K562 (cell line): ENCODE results near the gene NUP210. TPM values are rescaled to one million over a fixed set of nuclear protein-coding genes. Genes with fewer than 3 reads are reported as not detected.

ENCODE experiments used
- ATAC-seq: fragments of 200-7000 bp; cut with Tn5 transposase; 3 replicates; pipeline ENCODE4 v1.9.1; 2020; ENCODE audit warnings: moderate library complexity
- BruUV-seq: library from RNA; stranded (reverse); fragments of 400-500 nt; replicated peaks from 2 replicates; lab custom pipeline; 2021; lab: Mats Ljungman, UMichigan
- CTCF ChIA-PET: fragments of 300-600 bp; formaldehyde crosslinking; extraction: SDS; loops from one replicate; lab custom pipeline; 2021; ENCODE audit warnings: low intra/inter-chr PET ratio; lab: Yijun Ruan, JAX
- POLR2A ChIA-PET: fragments of 300-600, 350-650 bp; sonication (Branson Sonifier 250); formaldehyde crosslinking; extraction: SDS; loops from one replicate; lab custom pipeline; 2021; ENCODE audit warnings: antibody characterized with exemption, inconsistent platforms; lab: Yijun Ruan, JAX
- DNase-seq, 4 experiments: peaks; one replicate each; pipeline versions ENCODE4 v3.0.0 to v3.0.0-alpha.2; 2011 to 2018; ENCODE audit warnings: low spot score in 3 of 4, mixed read lengths in 3 of 4; ENCODE audit errors: extremely low read depth in 1 of 4
- FAIRE-seq: peaks from 2 replicates; lab custom pipeline; 2011; peaks lifted over from hg19 to GRCh38; lab: Jason Lieb, UNC
- H2AFZ ChIP-seq: 2 replicates; pipeline ENCODE4 v1.6.0; 2011; ENCODE audit warnings: low read depth, low read length, control low read depth, inconsistent platforms
- H3K27ac ChIP-seq: fragments of 200-600 bp; 3 replicates; pipeline ENCODE4 v1.8.0; 2011; ENCODE audit warnings: low read depth, mild to moderate bottlenecking, control low read depth, inconsistent platforms, low read length, moderate library complexity, mixed read lengths; ENCODE audit errors: extremely low read depth
- H3K27me3 ChIP-seq, 2 experiments: fragments of 300-600 bp in 1 of 2; 2 replicates in 1 of 2; 3 replicates in 1 of 2; pipeline versions ENCODE4 v1.6.0 to v1.8.0; 2011; ENCODE audit warnings: inconsistent platforms in 2 of 2, low read length in 2 of 2, mild to moderate bottlenecking in 1 of 2, mixed read lengths in 1 of 2, moderate library complexity in 1 of 2; ENCODE audit not compliant: control insufficient read depth in 2 of 2, insufficient read depth in 2 of 2
- H3K36me3 ChIP-seq: fragments of 300-600 bp; 3 replicates; pipeline ENCODE4 v1.8.0; 2011; ENCODE audit warnings: mild to moderate bottlenecking, low read length, inconsistent platforms; ENCODE audit not compliant: control insufficient read depth, insufficient read depth
- H3K4me1 ChIP-seq, 2 experiments: fragments of 200-600 bp in 1 of 2; replicated peaks in 1 of 2; 2 replicates in 1 of 2; 3 replicates in 1 of 2; pipeline versions ENCODE4 v1.5.1 to v1.8.0; 2011; ENCODE audit warnings: inconsistent platforms in 2 of 2, low read length in 2 of 2, mild to moderate bottlenecking in 1 of 2, mixed read lengths in 1 of 2, moderate library complexity in 1 of 2; ENCODE audit not compliant: control insufficient read depth in 2 of 2, insufficient read depth in 2 of 2
- H3K4me2 ChIP-seq: 2 replicates; pipeline ENCODE4 v1.6.1; 2011; ENCODE audit warnings: low read length, control low read depth, inconsistent platforms, mixed read lengths; ENCODE audit not compliant: insufficient read depth
- H3K4me3 ChIP-seq: fragments of 200-600 bp; sonication (generic), shearing (Covaris generic); 2 replicates; pipeline ENCODE4 v1.5.1; 2016; ENCODE audit warnings: control low read depth, inconsistent platforms
- H3K79me2 ChIP-seq: fragments of 200-600 bp; 3 replicates; pipeline ENCODE4 v1.8.0; 2011; ENCODE audit warnings: low read length, inconsistent platforms; ENCODE audit not compliant: control insufficient read depth, insufficient read depth
- H3K9ac ChIP-seq, 2 experiments: 2 replicates each; pipeline versions ENCODE4 v1.6.0 to v1.6.1; 2011; ENCODE audit warnings: low read depth in 2 of 2, low read length in 2 of 2, control low read depth in 1 of 2, inconsistent platforms in 1 of 2, mild to moderate bottlenecking in 1 of 2, mixed read lengths in 1 of 2; ENCODE audit not compliant: insufficient read depth in 1 of 2
- H3K9me1 ChIP-seq: one replicate; pipeline ENCODE4 v1.6.0; 2011; ENCODE audit warnings: inconsistent platforms, mild to moderate bottlenecking, low read length, moderate library complexity; ENCODE audit not compliant: control insufficient read depth, insufficient read depth
- H3K9me3 ChIP-seq: replicated peaks from 2 replicates; pipeline ENCODE4 v1.5.1; 2011; ENCODE audit warnings: low read depth, low read length, inconsistent platforms; ENCODE audit not compliant: control insufficient read depth, insufficient read depth
- H4K20me1 ChIP-seq: replicated peaks from 2 replicates; pipeline ENCODE4 v1.6.1; 2011; ENCODE audit warnings: low read length, inconsistent platforms, mixed read lengths; ENCODE audit not compliant: control insufficient read depth, insufficient read depth
- HINFP ChIP-seq: fragments of 450-650 bp; conservative IDR thresholded peaks from 2 replicates; pipeline ENCODE4 v1.6.1; 2016; ENCODE audit warnings: missing genetic modification characterization, low read depth, mild to moderate bottlenecking, control low read depth, missing compliant biosample characterization
- POLR2G ChIP-seq: fragments of 200-400 bp; formaldehyde crosslinking; IDR thresholded peaks from 2 replicates; pipeline ENCODE4 v1.6.1; 2017; ENCODE audit warnings: low read depth, mild to moderate bottlenecking, antibody characterized with exemption, low read length, moderate library complexity
- TFE3 ChIP-seq: fragments of 450-650 bp; formaldehyde crosslinking; IDR thresholded peaks from 2 replicates; pipeline ENCODE4 v1.4.0; 2020; ENCODE audit warnings: mild to moderate bottlenecking, mixed read lengths
- WGBS: fragments of 100-300 bp; shearing (Covaris generic); methylation state at CpG from one replicate; pipeline ENCODE4 v1.1.6; 2016; ENCODE audit warnings: low coverage, mixed read lengths; ENCODE audit not compliant: insufficient coverage; ENCODE audit errors: missing lambda C conversion rate; 5-methylcytosine and 5-hydroxymethylcytosine counted together
- in situ Hi-C: fragments of 300-500 bp; cut with MboI; formaldehyde crosslinking; loops from 4 replicates; pipeline ENCODE4 v1.15.0; 2018; ENCODE audit warnings: inconsistent platforms, mixed read lengths
- intact Hi-C: fragments of 100-400 bp; cut with micrococcal nuclease; formaldehyde crosslinking; loops from 2 replicates; pipeline ENCODE4 v1.14.2; 2022
- polyA plus RNA-seq, 8 experiments: library from polyadenylated mRNA; depleted of rRNA in 4 of 8; stranded (reverse) in 5 of 8; unstranded in 3 of 8; fragments of >200 nt; fragmentation: Nextera tagmentation in 2 of 8; fragmentation: Illumina TruSeq in 1 of 8; extraction: Ambion mirVana in 2 of 8; extraction: Trizol in 1 of 8; gene quantifications; 2 replicates each; pipeline versions ENCODE4 v1.2.1 to v1.2.3, GENCODE V29; 2011 to 2014; ENCODE audit warnings: inconsistent platforms in 1 of 8, missing spikeins in 1 of 8
- total RNA-seq, 7 experiments: library from RNA; depleted of rRNA in 6 of 7; stranded (reverse); fragments of >200 nt in 6 of 7; fragmentation: Illumina TruSeq in 2 of 7; extraction: Trizol in 2 of 7; gene quantifications; 2 replicates each; pipeline versions ENCODE4 v1.2.1 to v1.2.3, GENCODE V29; 2011 to 2021; ENCODE audit warnings: low replicate concordance in 1 of 7

The NUP210 gene
- total and polyA plus RNA-seq, 9 of the 15 experiments (the other 6 are each of a cell fraction or from before 2014, with no cell fraction given), result 1.2 to 138 (median 44.0) TPM

GRCh38 chr3:13323822-13324221 lies 96.3 kb downstream of the NUP210 start:
- Histone ChIP-seq H3K9me3 (no peaks in the 10 kb centered on the region), H4K20me1 (0 out of 2 replicates have a peak, but pooled peaks cover 8% of the 10 kb centered on the region), H3K9me1 (no peaks in the 10 kb centered on the region), H3K4me1 (no peaks in the 10 kb centered on the region; a peak in 1 of 5 replicates), H3K79me2 (no peaks in the 10 kb centered on the region), H3K9ac (no peak overlapping the region), H3K4me3 (no peak overlapping the region), H3K36me3 (peaks cover 97% of the 10 kb centered on the region; the same call in 2 of the 3 replicates), H3K27me3 (no peaks in the 10 kb centered on the region), H2AFZ (no peak overlapping the region), H3K4me2 (no peak overlapping the region), H3K27ac (no peak overlapping the region)
- ATAC-seq (no peak; the same call in 1 of the 3 replicates), DNase-seq (no peak), FAIRE-seq (no peak)
- TF ChIP-seq TFE3 (CRISPR knock-in tag) (no peak), HINFP (tag) (no peak), POLR2G (peak; percentile 30)
- ChIA-PET POLR2A (interaction anchor here (0.6 to 1.2 kb wide), 4 partner anchors 8 to 157 kb away, joined by 3 to 4 read pairs (median 4); no protein-coding TSS in a partner anchor), CTCF (interaction anchor here (0.5 kb wide), 1 partner anchor 81 kb away, joined by 5 read pairs; no protein-coding TSS in a partner anchor)
- 91% methylated on average over 4 of the region's 5 CpGs for WGBS
- no TSS peak for BruUV-seq
- intact Hi-C loops (no loop called here), in situ Hi-C loops (no loop called here)
